Measurements from ENCODE around the gene PROM2. TPM values are rescaled to one million over a fixed set of nuclear protein-coding genes. Genes with fewer than 3 reads are reported as not detected.

Gene PROM2
- total and polyA plus RNA-seq, 2 donors (not counting 3 experiments of a cell fraction or from before 2014, with no cell fraction given), result 0.39 to 0.60 TPM

DNA sequence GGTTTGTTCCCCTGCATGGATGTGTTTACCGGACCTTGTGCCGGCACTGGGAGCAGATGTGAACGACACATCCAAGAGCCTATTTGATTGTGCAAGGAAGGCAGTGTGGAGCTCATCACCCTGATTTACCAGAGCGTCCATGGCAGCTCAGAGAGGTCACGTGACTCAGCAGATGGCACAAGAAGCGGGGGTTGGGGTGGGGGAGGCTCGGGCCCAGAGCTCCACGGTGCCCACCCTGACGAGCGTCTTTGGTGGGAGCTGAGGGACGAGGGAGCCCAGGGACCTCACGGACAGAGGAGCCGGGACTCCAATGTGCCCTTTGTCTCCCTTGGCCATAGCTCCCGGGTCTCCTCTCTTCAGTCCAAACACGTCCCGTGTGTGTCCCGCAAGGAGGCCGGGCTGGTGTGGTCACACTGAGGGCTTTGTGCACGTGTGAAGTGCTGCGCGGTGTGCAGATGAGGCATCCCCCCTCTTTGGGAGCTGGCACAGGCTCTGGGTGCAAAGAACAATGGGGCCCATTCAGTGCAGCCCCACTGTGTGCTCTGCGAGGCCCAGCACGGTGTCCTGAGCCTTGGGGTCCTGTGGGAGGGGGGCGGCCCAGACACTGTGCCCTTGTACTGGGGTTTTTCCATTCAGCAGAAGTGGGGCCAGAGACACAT is 38.4 kb downstream of the PROM2 start:
- TF ChIP-seq GATA2 (IDR thresholded peaks at IDR 0.05; ENCODE audit: insufficient read depth, insufficient read length, low read depth, low read length), result no peak
- no peak for TF ChIP-seq POLR2AphosphoS5 (IDR thresholded peaks at IDR 0.05; ENCODE audit: insufficient read depth, low read depth, low read length)
- TF ChIP-seq, protein P1, sequence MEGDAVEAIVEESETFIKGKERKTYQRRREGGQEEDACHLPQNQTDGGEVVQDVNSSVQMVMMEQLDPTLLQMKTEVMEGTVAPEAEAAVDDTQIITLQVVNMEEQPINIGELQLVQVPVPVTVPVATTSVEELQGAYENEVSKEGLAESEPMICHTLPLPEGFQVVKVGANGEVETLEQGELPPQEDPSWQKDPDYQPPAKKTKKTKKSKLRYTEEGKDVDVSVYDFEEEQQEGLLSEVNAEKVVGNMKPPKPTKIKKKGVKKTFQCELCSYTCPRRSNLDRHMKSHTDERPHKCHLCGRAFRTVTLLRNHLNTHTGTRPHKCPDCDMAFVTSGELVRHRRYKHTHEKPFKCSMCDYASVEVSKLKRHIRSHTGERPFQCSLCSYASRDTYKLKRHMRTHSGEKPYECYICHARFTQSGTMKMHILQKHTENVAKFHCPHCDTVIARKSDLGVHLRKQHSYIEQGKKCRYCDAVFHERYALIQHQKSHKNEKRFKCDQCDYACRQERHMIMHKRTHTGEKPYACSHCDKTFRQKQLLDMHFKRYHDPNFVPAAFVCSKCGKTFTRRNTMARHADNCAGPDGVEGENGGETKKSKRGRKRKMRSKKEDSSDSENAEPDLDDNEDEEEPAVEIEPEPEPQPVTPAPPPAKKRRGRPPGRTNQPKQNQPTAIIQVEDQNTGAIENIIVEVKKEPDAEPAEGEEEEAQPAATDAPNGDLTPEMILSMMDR (IDR thresholded peaks at IDR 0.05; ENCODE audit: extremely low read depth in 1 of 2, insufficient read depth in 1 of 2, low read depth in 1 of 2, low read length in 2 of 2), result no peak
- no peak for TF ChIP-seq EZH2 (IDR thresholded peaks at IDR 0.05; ENCODE audit: borderline replicate concordance, low read depth, low read length, severe bottlenecking)
- no peak for TF ChIP-seq POLR2A (IDR thresholded peaks at IDR 0.05; ENCODE audit: low read depth, low read length)
- TF ChIP-seq, protein P2, sequence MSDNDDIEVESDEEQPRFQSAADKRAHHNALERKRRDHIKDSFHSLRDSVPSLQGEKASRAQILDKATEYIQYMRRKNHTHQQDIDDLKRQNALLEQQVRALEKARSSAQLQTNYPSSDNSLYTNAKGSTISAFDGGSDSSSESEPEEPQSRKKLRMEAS (IDR thresholded peaks at IDR 0.05; ENCODE audit: insufficient read depth, insufficient read length), result no peak
- no peak for TF ChIP-seq JUN (IDR thresholded peaks at IDR 0.05; ENCODE audit: borderline replicate concordance, insufficient read depth, insufficient read length, low read depth)
- TF ChIP-seq MYC (IDR thresholded peaks at IDR 0.05; ENCODE audit: low read depth, low read length), result no peak
- no peak for TF ChIP-seq FOS (IDR thresholded peaks at IDR 0.05; ENCODE audit: borderline replicate concordance, insufficient read depth, low read length)
- Histone ChIP-seq H3K4me1 (ENCODE audit: control insufficient read depth, extremely low read depth, insufficient read depth, low read length) (no peaks in the 10 kb centered on the region), H3K27ac (ENCODE audit: insufficient read depth, low read depth, low read length) (no peak overlapping the region), H2AFZ (ENCODE audit: low read depth, low read length) (no peak overlapping the region), H3K4me3 (replicated peaks in 1 of 3; ENCODE audit: insufficient read depth in 1 of 3, low read depth in 1 of 3, low read length in 3 of 3) (no peak overlapping the region), H3K9ac (replicated peaks; ENCODE audit: extremely low read depth, insufficient read depth, low read length) (no peak overlapping the region), H3K36me3 (ENCODE audit: control insufficient read depth in 2 of 2, extremely low read depth in 1 of 2, insufficient read depth in 2 of 2, low read length in 2 of 2) (no peaks in the 10 kb centered on the region), H4K20me1 (replicated peaks; ENCODE audit: control insufficient read depth, extremely low read depth, insufficient read depth, low read length) (no peaks in the 10 kb centered on the region), H3K79me2 (ENCODE audit: control insufficient read depth, insufficient read depth, low read length) (no peaks in the 10 kb centered on the region), H3K9me1 (replicated peaks; ENCODE audit: control insufficient read depth, extremely low read depth, insufficient read depth, low read length) (no peaks in the 10 kb centered on the region), H3K27me3 (ENCODE audit: control insufficient read depth in 2 of 2, insufficient read depth in 2 of 2, low read length in 2 of 2) (no peaks in the 10 kb centered on the region), H3K4me2 (ENCODE audit: insufficient read depth, low read length) (no peak overlapping the region), H3K9me3 (replicated peaks; ENCODE audit: control insufficient read depth, insufficient read depth, low read length) (no peaks in the 10 kb centered on the region)
- intact Hi-C loops (cut with micrococcal nuclease), result no loop called here
- BruUV-seq (replicated peaks), result no TSS peak
- POLR2A ChIA-PET, result no interaction called here
- DNase-seq (ENCODE audit: low read depth, low spot score) (no peak), FAIRE-seq (no peak)
- CTCF ChIA-PET, result interaction anchor here (1.6 kb wide), 1 partner anchor 81 kb away, joined by 6 read pairs; no protein-coding TSS in a partner anchor
- dilution Hi-C loops (cut with MboI; ENCODE audit: extremely low pct_ligation_motif_present, low sequenced_read_pairs), result no loop called here
